ENCODE measurements around the gene CNTNAP2.

GRCh38 chr7:146423446-146423845, 306.8 kb downstream of the CNTNAP2 start:
- TF ChIP-seq GATA2 (IDR thresholded peaks at IDR 0.05; ENCODE audit: low read depth, low read length) (no peak), GATA3 (IDR thresholded peaks at IDR 0.05; ENCODE audit: low read depth, low read length) (no peak)
